Upper lobe of left lung (tissue), 4 donors: Measurements from ENCODE around the gene CFAP57.

ENCODE experiments used
- CTCF ChIP-seq, 6 experiments: fragments of 450-650 bp in 4 of 6; fragments of 200-600 bp in 2 of 6; sonication (generic) in 2 of 6; IDR thresholded peaks; one replicate each; pipeline ENCODE4 v1.5.1; 2016 to 2019; ENCODE audit warnings: antibody characterized with exemption in 6 of 6
- POLR2A ChIP-seq, 4 donors: fragments of 450-650 bp; IDR thresholded peaks; one replicate each; pipeline ENCODE4 v1.5.1; 2016 to 2017; ENCODE audit warnings: antibody characterized with exemption in 4 of 4, mild to moderate bottlenecking in 2 of 4

- no peak for TF ChIP-seq CTCF (IDR thresholded peaks at IDR 0.05)
- TF ChIP-seq POLR2A (IDR thresholded peaks at IDR 0.05): no peak
These were observed 6.4 kb upstream of the CFAP57 start for GRCh38 chr1:43165765-43166164.
